HG03457 (cell line): ENCODE data around the gene SMAD3.

Experiments used
- ATAC-seq: cut with Tn5 transposase; IDR thresholded peaks from one replicate; pipeline ENCODE4 v1.9.1; 2021; ENCODE audit warnings: moderate number of reproducible peaks; ENCODE audit not compliant: unreplicated experiment

The SMAD3 gene

GRCh38 chr15:67094001-67094826, 28.8 kb downstream of the SMAD3 start:
- no peak for ATAC-seq

- no peak for ATAC-seq
Measured at GRCh38 chr15:67095912-67096311, 30.5 kb downstream of the SMAD3 start.

GRCh38 chr15:67096546-67097294, 31.3 kb downstream of the SMAD3 start:
- no peak for ATAC-seq

- no peak for ATAC-seq
Measured at GRCh38 chr15:67097424-67097823, 32.0 kb downstream of the SMAD3 start.

- no peak for ATAC-seq
Measured at GRCh38 chr15:67097930-67098740, 32.7 kb downstream of the SMAD3 start.

- no peak for ATAC-seq
Measured at GRCh38 chr15:67098768-67099282, 33.4 kb downstream of the SMAD3 start.

- no peak for ATAC-seq
Measured at GRCh38 chr15:67100124-67100791, 34.9 kb downstream of the SMAD3 start.

- peak; percentile 47 for ATAC-seq
Measured at GRCh38 chr15:67100801-67101581, 35.6 kb downstream of the SMAD3 start.

GRCh38 chr15:67101911-67102598, 36.7 kb downstream of the SMAD3 start:
- ATAC-seq, result peak; percentile 35

- no peak for ATAC-seq
Measured at GRCh38 chr15:67102599-67102929, 37.2 kb downstream of the SMAD3 start.

- ATAC-seq, result no peak
Measured at GRCh38 chr15:67103021-67103420, 37.6 kb downstream of the SMAD3 start.

GRCh38 chr15:67103432-67103831, 38.0 kb downstream of the SMAD3 start:
- no peak for ATAC-seq

- no peak for ATAC-seq
Measured at GRCh38 chr15:67103869-67104268, 38.5 kb downstream of the SMAD3 start.

GRCh38 chr15:67104510-67104909, 39.1 kb downstream of the SMAD3 start:
- ATAC-seq, result no peak

- ATAC-seq, result no peak
Measured at GRCh38 chr15:67105065-67105951, 39.9 kb downstream of the SMAD3 start.

GRCh38 chr15:67105991-67106763, 40.8 kb downstream of the SMAD3 start:
- ATAC-seq, result no peak

GRCh38 chr15:67106764-67107013, 41.3 kb downstream of the SMAD3 start:
- ATAC-seq, result no peak
